HuH-7 (cell line): ENCODE results near the gene PIMREG.
"Not testable (repeated sequence)": the region's sequence is repeated elsewhere in the genome, so short reads cannot be mapped to it uniquely, and the experiment has no call there.

ENCODE experiments used
- DNase-seq: peaks from one replicate; pipeline ENCODE4 v3.0.0; 2011; ENCODE audit warnings: low spot score

The PIMREG gene

GRCh38 chr17:6479622-6480302 lies 35.5 kb downstream of the PIMREG start:
- DNase-seq: no peak

GRCh38 chr17:6480303-6480675 lies 36.0 kb downstream of the PIMREG start:
- no peak for DNase-seq

- no peak for DNase-seq
These were observed 37.8 kb downstream of the PIMREG start for GRCh38 chr17:6482105-6482455.

- DNase-seq: not testable (repeated sequence)
These were observed 38.5 kb downstream of the PIMREG start for GRCh38 chr17:6482796-6483195.

- DNase-seq: no peak
These were observed 39.3 kb downstream of the PIMREG start for GRCh38 chr17:6483507-6483906.

- no peak for DNase-seq
These were observed 41.6 kb downstream of the PIMREG start for GRCh38 chr17:6485646-6486412.

- DNase-seq: no peak
These were observed 43.2 kb downstream of the PIMREG start for GRCh38 chr17:6487251-6488007.

GRCh38 chr17:6488008-6488539 lies 43.8 kb downstream of the PIMREG start:
- no peak for DNase-seq

GRCh38 chr17:6489016-6489550 lies 44.8 kb downstream of the PIMREG start:
- no peak for DNase-seq

- no peak for DNase-seq
These were observed 46.9 kb downstream of the PIMREG start for GRCh38 chr17:6491071-6491700.

- DNase-seq: no peak
These were observed 48.8 kb downstream of the PIMREG start for GRCh38 chr17:6492892-6493674.

GRCh38 chr17:6494239-6494941 lies 50.1 kb downstream of the PIMREG start:
- DNase-seq: no peak

- no peak for DNase-seq
These were observed 51.3 kb downstream of the PIMREG start for GRCh38 chr17:6495450-6496115.

- no peak for DNase-seq
These were observed 51.8 kb downstream of the PIMREG start for GRCh38 chr17:6496116-6496481.

- DNase-seq: no peak
These were observed 52.6 kb downstream of the PIMREG start for GRCh38 chr17:6496640-6497441.

GRCh38 chr17:6497496-6498221 lies 53.4 kb downstream of the PIMREG start:
- DNase-seq: no peak

- DNase-seq: no peak
These were observed 54.1 kb downstream of the PIMREG start for GRCh38 chr17:6498356-6498755.

- no peak for DNase-seq
These were observed 54.8 kb downstream of the PIMREG start for GRCh38 chr17:6498901-6499540.
